ENCODE measurements around the gene CCDC190. TPM values are rescaled to one million over a fixed set of nuclear protein-coding genes. Genes with fewer than 3 reads are reported as not detected.
A peak's percentile ranks its signal among the peaks of the same experiment; 100 is the strongest.
"Not testable (repeated sequence)": the region's sequence is repeated elsewhere in the genome, so short reads cannot be mapped to it uniquely, and the experiment has no call there.

Gene CCDC190
- total RNA-seq, 1 donor from 2014 or later = 0.13 TPM

DNA sequence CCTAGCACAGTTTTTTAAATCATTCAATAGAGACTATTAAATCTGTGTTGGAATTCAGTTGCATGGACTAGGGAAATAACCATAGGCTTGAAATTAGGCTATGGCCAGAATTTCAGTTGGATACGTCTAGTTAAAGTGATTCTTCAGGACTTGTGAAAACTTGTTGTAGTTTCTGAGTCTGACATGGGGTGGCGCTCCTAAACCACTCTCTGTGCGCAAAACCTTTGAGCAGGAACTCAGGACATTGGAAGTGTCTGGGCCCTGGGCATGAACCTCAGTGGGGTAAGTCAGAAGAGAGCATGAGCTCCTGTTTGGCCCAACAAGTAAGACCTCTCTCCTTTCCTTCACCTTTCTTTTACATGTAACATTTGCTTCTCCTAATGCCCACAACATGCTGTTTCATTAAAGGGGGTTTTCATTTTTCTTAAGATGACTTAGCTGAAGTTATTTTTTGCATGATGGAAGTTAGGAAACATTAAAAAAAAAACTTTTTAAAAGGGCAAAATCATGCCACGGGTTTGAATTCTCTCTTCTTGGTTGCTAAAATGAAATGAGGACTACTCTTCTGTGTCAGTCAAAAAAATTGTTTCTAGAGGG, 17.1 kb upstream of the CCDC190 start:
- H3K27me3 Mint-ChIP-seq (ENCODE audit: low read depth) = peaks cover 5% of the 10 kb centered on the region
- H3K27ac Mint-ChIP-seq = no peak overlapping the region
- H3K4me1 Mint-ChIP-seq = peaks cover 15% of the 10 kb centered on the region
- no peak overlapping the region for H3K4me3 Mint-ChIP-seq
- peaks cover 3% of the 10 kb centered on the region for H3K9me3 Mint-ChIP-seq
- DNase-seq (ENCODE audit: low spot score in 2 of 2, unreplicated experiment in 2 of 2) = peak in 1 of 2 experiments; percentile 64
- peak; percentile 66 for TF ChIP-seq CTCF (IDR thresholded peaks at IDR 0.05; ENCODE audit: unreplicated experiment)
- no peaks in the 10 kb centered on the region for H3K36me3 Mint-ChIP-seq

DNA sequence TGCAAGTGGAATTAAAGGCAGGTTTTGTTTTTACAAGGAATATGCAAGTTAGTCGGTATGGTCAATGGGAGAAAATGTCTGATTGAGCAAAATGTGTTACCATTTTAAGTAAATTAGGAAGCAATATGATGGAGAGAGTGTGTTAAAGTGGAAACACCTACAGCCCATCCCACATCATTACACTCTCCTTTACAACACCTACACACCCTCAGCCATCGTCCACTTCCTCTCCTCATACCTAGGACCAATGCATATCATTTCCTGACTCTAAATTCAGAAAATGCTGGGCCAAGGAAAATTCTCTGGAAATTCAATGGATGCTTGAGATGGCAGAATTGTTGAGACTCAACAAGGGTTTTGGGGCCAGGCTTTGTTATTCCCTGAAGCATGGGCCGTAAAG, 16.4 kb upstream of the CCDC190 start:
- H3K27me3 Mint-ChIP-seq (ENCODE audit: low read depth) = peaks cover 5% of the 10 kb centered on the region
- peaks cover 8% of the 10 kb centered on the region for H3K9me3 Mint-ChIP-seq
- H3K36me3 Mint-ChIP-seq = no peaks in the 10 kb centered on the region
- no peak overlapping the region for H3K27ac Mint-ChIP-seq
- H3K4me3 Mint-ChIP-seq = no peak overlapping the region
- no peak for DNase-seq (ENCODE audit: low spot score in 2 of 2, unreplicated experiment in 2 of 2)
- peaks cover 9% of the 10 kb centered on the region for H3K4me1 Mint-ChIP-seq
- no peak for TF ChIP-seq CTCF (IDR thresholded peaks at IDR 0.05; ENCODE audit: unreplicated experiment)

DNA sequence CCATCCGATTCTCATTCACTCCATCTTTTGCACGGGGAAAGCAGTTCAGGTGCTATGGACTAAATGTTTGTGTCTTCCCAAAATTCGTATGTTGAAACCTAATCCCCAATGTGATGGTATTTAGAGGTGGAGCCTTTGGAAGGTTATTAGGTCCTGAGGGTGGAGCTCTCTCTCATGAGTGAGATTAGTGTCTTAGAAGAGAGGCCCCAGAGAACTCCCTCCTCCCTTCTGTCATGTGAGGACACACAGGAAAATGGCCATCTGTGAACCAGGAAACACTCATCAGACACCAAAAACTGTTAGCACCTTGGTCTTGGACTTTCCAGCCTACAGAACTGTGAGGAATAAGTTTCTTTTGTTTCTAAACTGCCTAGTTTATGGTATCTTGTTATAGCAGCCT, 15.8 kb upstream of the CCDC190 start:
- Mint-ChIP-seq H3K4me3 (no peak overlapping the region), H3K27ac (no peak overlapping the region), H3K4me1 (peaks cover 3% of the 10 kb centered on the region), H3K27me3 (ENCODE audit: low read depth) (peaks cover 5% of the 10 kb centered on the region), H3K9me3 (peaks cover 12% of the 10 kb centered on the region), H3K36me3 (peaks cover 2% of the 10 kb centered on the region)
- DNase-seq (ENCODE audit: low spot score in 2 of 2, unreplicated experiment in 2 of 2) = no peak
- TF ChIP-seq CTCF (IDR thresholded peaks at IDR 0.05; ENCODE audit: unreplicated experiment) = no peak

- no peak for TF ChIP-seq CTCF (IDR thresholded peaks at IDR 0.05; ENCODE audit: unreplicated experiment)
- H3K4me3 Mint-ChIP-seq = no peak overlapping the region
- peaks cover 5% of the 10 kb centered on the region for H3K27me3 Mint-ChIP-seq (ENCODE audit: low read depth)
- no peak for DNase-seq (ENCODE audit: low spot score in 2 of 2, unreplicated experiment in 2 of 2)
- H3K27ac Mint-ChIP-seq = no peak overlapping the region
- peaks cover 3% of the 10 kb centered on the region for H3K4me1 Mint-ChIP-seq
- H3K9me3 Mint-ChIP-seq = peaks cover 37% of the 10 kb centered on the region
- peaks cover 10% of the 10 kb centered on the region for H3K36me3 Mint-ChIP-seq
Observed at GRCh38 chr1:162873671-162874666, 13.0 kb upstream of the CCDC190 start.

GRCh38 chr1:162872981-162873380, 12.0 kb upstream of the CCDC190 start:
- DNase-seq (ENCODE audit: low spot score in 2 of 2, unreplicated experiment in 2 of 2) = no peak
- H3K4me1 Mint-ChIP-seq = peaks cover under 1% of the 10 kb centered on the region
- no peak overlapping the region for H3K27ac Mint-ChIP-seq
- TF ChIP-seq CTCF (IDR thresholded peaks at IDR 0.05; ENCODE audit: unreplicated experiment) = no peak
- H3K9me3 Mint-ChIP-seq = peaks cover 37% of the 10 kb centered on the region
- peaks cover 5% of the 10 kb centered on the region for H3K27me3 Mint-ChIP-seq (ENCODE audit: low read depth)
- peaks cover 10% of the 10 kb centered on the region for H3K36me3 Mint-ChIP-seq
- H3K4me3 Mint-ChIP-seq = no peak overlapping the region

DNA sequence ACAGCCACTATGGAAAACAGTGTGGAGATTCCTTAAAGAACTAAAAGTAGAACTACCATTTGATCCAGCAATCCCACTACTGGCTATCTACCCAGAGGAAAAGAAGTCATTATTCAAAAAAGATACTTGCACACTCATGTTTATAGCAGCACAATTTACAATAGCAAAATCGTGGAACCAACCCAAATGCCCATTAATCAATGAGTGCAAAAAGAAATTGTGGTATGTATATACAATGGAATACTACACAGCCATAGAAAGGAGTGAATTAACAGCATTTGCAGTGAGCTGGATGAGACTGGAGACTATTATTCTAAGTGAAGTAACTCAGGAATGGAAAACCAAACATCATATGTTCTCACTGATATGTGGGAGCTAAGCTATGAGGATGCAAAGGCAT, 10.4 kb upstream of the CCDC190 start:
- peaks cover 37% of the 10 kb centered on the region for H3K9me3 Mint-ChIP-seq
- not testable (repeated sequence) for DNase-seq (ENCODE audit: low spot score in 2 of 2, unreplicated experiment in 2 of 2); H3K4me3 Mint-ChIP-seq; H3K27ac Mint-ChIP-seq; H3K27me3 Mint-ChIP-seq (ENCODE audit: low read depth); H3K4me1 Mint-ChIP-seq
- peaks cover 10% of the 10 kb centered on the region for H3K36me3 Mint-ChIP-seq

All from mesothelial cell of epicardium (in vitro differentiated cells).